Measurements from ENCODE around the gene CRYGN.

The CRYGN gene

GRCh38 chr7:151484971-151485707 is 45.2 kb upstream of the CRYGN start:
- H3K36me3 Mint-ChIP-seq (ENCODE audit: low read depth): peaks cover 63% of the 10 kb centered on the region
- TF ChIP-seq, protein P1, sequence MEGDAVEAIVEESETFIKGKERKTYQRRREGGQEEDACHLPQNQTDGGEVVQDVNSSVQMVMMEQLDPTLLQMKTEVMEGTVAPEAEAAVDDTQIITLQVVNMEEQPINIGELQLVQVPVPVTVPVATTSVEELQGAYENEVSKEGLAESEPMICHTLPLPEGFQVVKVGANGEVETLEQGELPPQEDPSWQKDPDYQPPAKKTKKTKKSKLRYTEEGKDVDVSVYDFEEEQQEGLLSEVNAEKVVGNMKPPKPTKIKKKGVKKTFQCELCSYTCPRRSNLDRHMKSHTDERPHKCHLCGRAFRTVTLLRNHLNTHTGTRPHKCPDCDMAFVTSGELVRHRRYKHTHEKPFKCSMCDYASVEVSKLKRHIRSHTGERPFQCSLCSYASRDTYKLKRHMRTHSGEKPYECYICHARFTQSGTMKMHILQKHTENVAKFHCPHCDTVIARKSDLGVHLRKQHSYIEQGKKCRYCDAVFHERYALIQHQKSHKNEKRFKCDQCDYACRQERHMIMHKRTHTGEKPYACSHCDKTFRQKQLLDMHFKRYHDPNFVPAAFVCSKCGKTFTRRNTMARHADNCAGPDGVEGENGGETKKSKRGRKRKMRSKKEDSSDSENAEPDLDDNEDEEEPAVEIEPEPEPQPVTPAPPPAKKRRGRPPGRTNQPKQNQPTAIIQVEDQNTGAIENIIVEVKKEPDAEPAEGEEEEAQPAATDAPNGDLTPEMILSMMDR (IDR thresholded peaks at IDR 0.05): no peak
- H3K27ac Mint-ChIP-seq: no peak overlapping the region

GRCh38 chr7:151483711-151483983 is 43.7 kb upstream of the CRYGN start:
- Mint-ChIP-seq H3K36me3 (ENCODE audit: low read depth) (peaks cover 65% of the 10 kb centered on the region), H3K9me3 (no peaks in the 10 kb centered on the region), H3K27me3 (ENCODE audit: low read depth, poor library complexity) (no peaks in the 10 kb centered on the region), H3K4me3 (no peak overlapping the region), H3K27ac (peak overlapping the region; percentile 13), H3K4me1 (no peaks in the 10 kb centered on the region)
- TF ChIP-seq, protein P1 (IDR thresholded peaks at IDR 0.05): no peak
- DNase-seq: no peak

More at GRCh38 chr7:151484971-151485707, 45.2 kb upstream of the CRYGN start:
- no peak for DNase-seq
- Mint-ChIP-seq H3K4me3 (no peak overlapping the region), H3K9me3 (no peaks in the 10 kb centered on the region), H3K4me1 (no peaks in the 10 kb centered on the region), H3K27me3 (ENCODE audit: low read depth, poor library complexity) (no peaks in the 10 kb centered on the region)

GRCh38 chr7:151482883-151483710 is 43.2 kb upstream of the CRYGN start:
- DNase-seq: no peak
- Mint-ChIP-seq H3K36me3 (ENCODE audit: low read depth) (peaks cover 59% of the 10 kb centered on the region), H3K4me3 (no peak overlapping the region), H3K27ac (peak overlapping the region; percentile 2), H3K27me3 (ENCODE audit: low read depth, poor library complexity) (no peaks in the 10 kb centered on the region), H3K9me3 (no peaks in the 10 kb centered on the region), H3K4me1 (no peaks in the 10 kb centered on the region)
- TF ChIP-seq, protein P1 (IDR thresholded peaks at IDR 0.05): no peak

DNA sequence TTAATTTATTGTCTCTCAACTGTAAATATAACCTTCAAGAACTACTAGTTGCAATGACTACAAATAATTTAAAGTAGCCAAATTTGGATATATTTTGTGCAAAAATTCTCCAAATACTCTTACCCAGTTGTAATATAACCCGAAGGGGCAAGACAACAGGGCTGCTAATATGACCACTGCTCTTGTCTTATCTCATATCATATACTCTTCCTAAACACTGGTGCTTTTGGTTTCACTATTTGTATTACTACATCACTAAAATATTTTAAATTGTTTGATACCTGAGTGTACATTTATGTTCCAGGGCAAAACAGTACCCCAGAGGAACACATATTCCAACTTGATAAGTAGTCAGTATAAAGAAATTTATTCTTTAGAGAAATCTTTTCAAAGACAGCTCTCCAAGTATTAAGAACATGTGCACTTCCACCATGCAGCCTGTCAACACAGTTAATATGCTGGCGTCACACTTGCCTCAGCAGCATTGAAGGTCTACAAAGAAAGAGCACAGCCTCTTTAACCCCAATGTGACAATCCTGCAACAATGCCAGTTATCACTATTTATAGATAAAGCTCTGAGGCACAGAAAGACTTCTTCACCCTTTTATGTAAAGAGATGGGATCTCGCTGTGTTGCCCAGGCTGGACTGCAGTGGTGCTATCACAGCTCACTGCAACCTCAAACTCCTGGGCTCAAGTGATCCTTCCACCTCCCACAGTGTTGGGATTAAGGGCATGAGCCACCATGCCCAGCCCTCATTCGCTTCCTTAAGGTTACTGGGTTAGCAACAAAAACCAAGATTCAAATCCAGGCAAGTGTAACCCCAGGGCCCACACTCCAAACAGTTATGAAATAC is 41.9 kb upstream of the CRYGN start:
- TF ChIP-seq, protein P1 (IDR thresholded peaks at IDR 0.05): no peak
- H3K27ac Mint-ChIP-seq: no peak overlapping the region
- peaks cover 54% of the 10 kb centered on the region for H3K36me3 Mint-ChIP-seq (ENCODE audit: low read depth)
- no peaks in the 10 kb centered on the region for H3K4me1 Mint-ChIP-seq
- DNase-seq: no peak
- H3K27me3 Mint-ChIP-seq (ENCODE audit: low read depth, poor library complexity): no peaks in the 10 kb centered on the region
- no peaks in the 10 kb centered on the region for H3K9me3 Mint-ChIP-seq
- H3K4me3 Mint-ChIP-seq: no peak overlapping the region

DNA sequence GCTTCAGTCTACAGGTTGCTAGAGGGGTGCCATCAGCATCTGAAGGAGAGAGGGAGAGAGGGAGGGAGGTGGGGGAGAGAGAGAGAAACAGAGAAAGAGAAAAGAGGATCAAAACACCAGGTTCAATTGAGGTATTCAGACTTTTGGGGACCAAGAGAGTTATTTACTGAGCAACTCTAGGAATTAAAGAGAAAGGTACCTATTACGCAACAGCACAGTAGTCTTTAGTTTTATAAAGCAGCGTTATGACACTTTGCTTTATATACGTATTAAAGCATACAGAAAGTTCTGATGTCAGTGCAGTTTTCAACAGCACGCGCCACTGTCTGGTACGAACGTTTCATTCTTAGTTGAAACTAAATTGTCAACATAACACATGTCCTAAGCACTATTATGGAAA is 37.9 kb upstream of the CRYGN start:
- Mint-ChIP-seq H3K9me3 (no peaks in the 10 kb centered on the region), H3K4me3 (no peak overlapping the region), H3K4me1 (peaks cover under 1% of the 10 kb centered on the region), H3K27me3 (ENCODE audit: low read depth, poor library complexity) (no peaks in the 10 kb centered on the region), H3K27ac (no peak overlapping the region), H3K36me3 (ENCODE audit: low read depth) (peaks cover 56% of the 10 kb centered on the region)
- TF ChIP-seq, protein P1 (IDR thresholded peaks at IDR 0.05): no peak
- no peak for DNase-seq
